Measurements from ENCODE around the gene MEFV. TPM values are rescaled to one million over a fixed set of nuclear protein-coding genes. Genes with fewer than 3 reads are reported as not detected.
A peak's percentile ranks its signal among the peaks of the same experiment; 100 is the strongest.

Gene MEFV
- total and polyA plus RNA-seq, 10 of the 15 experiments (the other 5 are each of a cell fraction or from before 2014, with no cell fraction given): 0.03 to 0.11 (median 0.09) TPM; not detected in 5

- in situ Hi-C loops (cut with MboI): no loop called here
- Histone ChIP-seq H3K4me1 (ENCODE audit: control insufficient read depth, insufficient read depth, low read length) (peaks cover 10% of the 10 kb centered on the region; the same call in 1 of the 2 replicates), H2AFZ (ENCODE audit: control insufficient read depth, low read depth, low read length) (peak overlapping the region; percentile 91), H3K4me3 (peak overlapping the region; percentile 91), H3K27me3 (replicated peaks in 1 of 2; ENCODE audit: control insufficient read depth in 2 of 2, insufficient read depth in 2 of 2, low read length in 1 of 2) (no peaks in the 10 kb centered on the region), H3K27ac (ENCODE audit: control insufficient read depth, insufficient read depth) (peak overlapping the region; percentile 98), H3K4me2 (ENCODE audit: control insufficient read depth, insufficient read depth) (peak overlapping the region; percentile 98), H3K9ac (ENCODE audit: control insufficient read depth, insufficient read depth, low read length) (peak overlapping the region; percentile 95), H3K36me3 (ENCODE audit: control insufficient read depth in 2 of 2, insufficient read depth in 2 of 2, low read length in 1 of 2) (peaks cover 5 to 12% of the 10 kb centered on the region in 2 experiments; a peak in 3 of 4 replicates), H4K20me1 (ENCODE audit: control insufficient read depth, insufficient read depth) (no peaks in the 10 kb centered on the region), H3K79me2 (ENCODE audit: control insufficient read depth, insufficient read depth, low read length) (peaks cover 31% of the 10 kb centered on the region), H3K9me3 (replicated peaks; ENCODE audit: control insufficient read depth, insufficient read depth, low read length) (peaks cover 18% of the 10 kb centered on the region)
- intact Hi-C loops (cut with micrococcal nuclease; ENCODE audit: unreplicated experiment): loop anchor here (5.0 to 10.0 kb wide), 2 partner anchors 90 to 123 kb away; partner anchors contain the start of genes ZNF174 and ZSCAN32
- FAIRE-seq (no peak), DNase-seq (ENCODE audit: low read depth, low spot score) (no peak), ATAC-seq (peak; percentile 55)
- ChIA-PET RAD21 (ENCODE audit: unreplicated experiment) (interaction anchor here (0.9 to 1.4 kb wide), 5 partner anchors 12 to 161 kb away, joined by 3 to 5 read pairs (median 4); partner anchors contain the start of genes NAA60, ZNF174, ZNF597 and ZSCAN32), POLR2A (interaction anchor here (1.0 to 2.1 kb wide), 9 partner anchors 15 to 162 kb away, joined by 3 to 10 read pairs (median 4); partner anchors contain the start of genes NAA60, ZNF174, ZNF200 and ZNF597), SMC1A (ENCODE audit: uncharacterized antibody, unreplicated experiment) (interaction anchor here (0.7 to 1.5 kb wide), 5 partner anchors 15 to 175 kb away, joined by 3 to 5 read pairs (median 4); partner anchors contain the start of gene ZNF200), CTCF (interaction anchor here (0.9 to 1.6 kb wide), 7 partner anchors 16 to 219 kb away, joined by 3 to 4 read pairs (median 4); partner anchors contain the start of genes CLUAP1, ZNF174 and ZSCAN32)
- 9% methylated on average over 25 of the region's 29 CpGs for WGBS (ENCODE audit: insufficient coverage, insufficient replicate concordance, low lambda C conversion rate, missing lambda C conversion rate)
- BruUV-seq (replicated peaks): no TSS peak
- TF ChIP-seq USF2 (IDR thresholded peaks at IDR 0.05; ENCODE audit: borderline replicate concordance, low read depth, low read length) (no peak), RAD51 (IDR thresholded peaks at IDR 0.05) (no peak), MAX (IDR thresholded peaks at IDR 0.05; ENCODE audit: low read depth, low read length) (no peak), IRF4 (IDR thresholded peaks at IDR 0.05; ENCODE audit: low read depth, low read length) (no peak), MEF2B (IDR thresholded peaks at IDR 0.05; ENCODE audit: partially characterized antibody, poor library complexity, severe bottlenecking) (no peak), BCL3 (IDR thresholded peaks at IDR 0.05; ENCODE audit: borderline replicate concordance, insufficient read depth, low read depth, low read length, poor library complexity, severe bottlenecking) (no peak), ESRRA (IDR thresholded peaks at IDR 0.05; ENCODE audit: low read length) (no peak), SREBF1 (IDR thresholded peaks at IDR 0.05; ENCODE audit: low read length) (no peak), ZBTB33 (IDR thresholded peaks at IDR 0.05) (no peak), E2F8 (IDR thresholded peaks at IDR 0.05; ENCODE audit: low read depth, partially characterized antibody) (no peak), IKZF1 (conservative IDR thresholded peaks at IDR 0.05) (no peak), POU2F2 (IDR thresholded peaks at IDR 0.05; ENCODE audit: borderline replicate concordance, low read depth, low read length) (no peak), SMARCA5 (IDR thresholded peaks at IDR 0.05) (no peak), RAD21 (IDR thresholded peaks at IDR 0.05; ENCODE audit: insufficient read depth, low read depth, low read length) (no peak), RCOR1 (conservative IDR thresholded peaks at IDR 0.05; ENCODE audit: low read depth, low read length) (no peak)
Observed at GRCh38 chr16:3282103-3282729, 25.8 kb upstream of the MEFV start.
